ENCODE measurements around the gene TRPV6.

Gene TRPV6

GRCh38 chr7:142885311-142886230 is at the start of gene TRPV6:
Gene TRPV6 (minus strand): TSS chr7:142885745.
- H3K4me3 ChIP-seq (ENCODE audit: low read length) = no peak within 1 kb of the TSS
- no peak for TF ChIP-seq ZNF274 (IDR thresholded peaks at IDR 0.05; ENCODE audit: low read depth, low read length)

DNA sequence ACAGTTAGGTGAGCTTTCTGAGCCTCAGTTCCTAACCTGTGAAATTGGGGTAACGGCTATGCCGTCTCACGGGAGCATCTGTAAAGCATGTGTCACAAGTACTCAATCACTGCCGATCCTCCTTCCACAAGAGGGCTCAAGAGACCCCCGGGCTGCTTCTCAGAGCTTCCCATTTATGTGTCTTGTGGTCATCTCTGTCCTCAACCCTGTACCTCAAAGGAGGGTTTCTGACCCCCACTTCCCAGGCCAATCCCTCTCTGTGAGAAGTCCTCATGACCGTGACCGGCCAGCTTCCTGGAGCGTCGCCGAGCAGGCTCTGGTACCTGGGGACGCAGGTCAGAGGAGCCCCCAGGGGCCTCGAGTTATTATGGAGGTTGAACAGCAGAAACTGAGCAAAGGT is 48.5 kb upstream of the TRPV6 start:
- no peak for TF ChIP-seq ZNF274 (IDR thresholded peaks at IDR 0.05; ENCODE audit: low read depth, low read length)

DNA sequence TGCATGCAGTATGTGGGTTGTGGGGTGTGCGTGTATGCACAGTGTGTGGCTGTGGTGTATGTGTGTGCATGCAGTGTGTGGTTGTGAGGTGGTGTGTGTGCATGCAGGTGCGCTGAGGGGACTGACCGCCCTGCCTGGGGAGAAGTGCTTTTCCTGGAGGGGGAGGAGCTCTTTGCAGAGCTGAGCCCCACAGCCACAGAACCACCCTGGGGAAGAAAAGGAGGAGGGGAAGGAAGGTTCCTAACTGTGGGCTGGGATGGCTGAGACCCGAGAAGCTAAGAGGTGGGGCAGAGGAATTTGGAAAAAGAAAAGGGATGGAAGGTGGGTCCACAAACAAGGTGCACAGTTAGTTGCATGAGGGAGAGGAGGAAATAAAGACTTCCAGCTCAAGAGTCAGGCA is 48.1 kb upstream of the TRPV6 start, which contains the start of gene TRPV5:
Gene TRPV5 (minus strand): TSS at position 123 of the 400 bp plus-strand sequence. CDS start 287 bp downstream, outside the sequence.
- H3K4me3 ChIP-seq (ENCODE audit: low read length) = no peak within 1 kb of the TSS
- no peak for TF ChIP-seq ZNF274 (IDR thresholded peaks at IDR 0.05; ENCODE audit: low read depth, low read length)

More for the DNA sequence above, 48.5 kb upstream of the TRPV6 start:
- no peak overlapping the region for H3K4me3 ChIP-seq (ENCODE audit: low read length)

DNA sequence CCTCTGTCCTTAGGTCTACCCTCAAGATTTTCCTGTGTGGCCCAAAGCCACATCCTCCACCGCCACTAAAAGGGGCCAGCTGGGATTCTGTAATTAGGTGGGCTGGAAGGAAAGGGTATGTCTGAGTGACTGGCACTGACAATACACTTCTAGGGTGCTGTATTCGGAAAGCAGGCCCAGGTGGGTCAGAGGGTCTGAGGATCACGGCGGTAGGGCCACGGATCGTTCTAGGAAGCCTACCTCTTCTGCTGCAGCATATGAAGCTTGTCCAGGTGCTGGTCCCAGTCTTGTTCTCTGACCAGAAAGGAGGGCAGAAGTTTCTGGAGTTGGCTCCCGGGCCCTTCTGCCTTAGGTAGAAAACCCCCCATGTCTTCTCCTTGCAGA is 47.5 kb upstream of the TRPV6 start:
- no peak overlapping the region for H3K4me3 ChIP-seq (ENCODE audit: low read length)
- TF ChIP-seq ZNF274 (IDR thresholded peaks at IDR 0.05; ENCODE audit: low read depth, low read length) = no peak

DNA sequence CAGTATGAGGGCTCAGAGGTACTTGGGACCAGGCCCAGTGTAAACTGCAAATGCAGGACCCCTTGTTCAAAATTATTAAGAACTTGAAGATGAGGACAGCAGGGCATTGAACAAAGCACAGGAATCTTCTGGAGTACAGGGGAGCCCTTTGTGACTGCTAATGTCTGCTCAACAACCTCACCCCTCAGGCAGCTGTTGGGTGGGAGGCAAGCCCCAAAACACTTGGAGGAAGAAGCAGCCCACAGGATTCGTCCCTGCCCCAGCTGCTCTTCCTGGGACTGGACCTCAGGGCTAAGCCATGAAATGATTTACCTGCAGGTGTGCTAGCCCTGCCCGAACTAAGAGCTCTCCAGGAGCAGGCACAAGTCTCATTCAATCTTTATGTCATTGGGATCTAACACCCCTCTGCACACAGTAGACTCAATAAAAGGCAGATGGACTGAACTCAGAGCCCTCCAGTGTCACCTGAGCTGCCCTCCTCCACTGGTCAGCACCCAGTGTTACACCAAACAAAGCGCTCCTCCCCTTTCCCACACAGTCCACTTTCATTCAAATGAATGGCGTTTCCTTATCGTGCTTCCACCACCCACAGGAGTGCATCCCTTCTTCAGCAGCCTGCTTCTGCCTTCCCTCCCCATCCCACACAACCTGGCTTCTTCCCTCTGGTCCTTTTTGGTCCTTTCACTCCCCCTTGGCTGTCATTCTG is 47.0 kb upstream of the TRPV6 start:
- no peak for TF ChIP-seq ZNF274 (IDR thresholded peaks at IDR 0.05; ENCODE audit: low read depth, low read length)
- H3K4me3 ChIP-seq (ENCODE audit: low read length) = no peak overlapping the region

GRCh38 chr7:142930126-142930730 is 44.7 kb upstream of the TRPV6 start:
- TF ChIP-seq ZNF274 (IDR thresholded peaks at IDR 0.05; ENCODE audit: low read depth, low read length) = no peak
- H3K4me3 ChIP-seq (ENCODE audit: low read length) = no peak overlapping the region

GRCh38 chr7:142927949-142928348 is 42.4 kb upstream of the TRPV6 start:
- TF ChIP-seq ZNF274 (IDR thresholded peaks at IDR 0.05; ENCODE audit: low read depth, low read length) = no peak
- H3K4me3 ChIP-seq (ENCODE audit: low read length) = no peak overlapping the region

DNA sequence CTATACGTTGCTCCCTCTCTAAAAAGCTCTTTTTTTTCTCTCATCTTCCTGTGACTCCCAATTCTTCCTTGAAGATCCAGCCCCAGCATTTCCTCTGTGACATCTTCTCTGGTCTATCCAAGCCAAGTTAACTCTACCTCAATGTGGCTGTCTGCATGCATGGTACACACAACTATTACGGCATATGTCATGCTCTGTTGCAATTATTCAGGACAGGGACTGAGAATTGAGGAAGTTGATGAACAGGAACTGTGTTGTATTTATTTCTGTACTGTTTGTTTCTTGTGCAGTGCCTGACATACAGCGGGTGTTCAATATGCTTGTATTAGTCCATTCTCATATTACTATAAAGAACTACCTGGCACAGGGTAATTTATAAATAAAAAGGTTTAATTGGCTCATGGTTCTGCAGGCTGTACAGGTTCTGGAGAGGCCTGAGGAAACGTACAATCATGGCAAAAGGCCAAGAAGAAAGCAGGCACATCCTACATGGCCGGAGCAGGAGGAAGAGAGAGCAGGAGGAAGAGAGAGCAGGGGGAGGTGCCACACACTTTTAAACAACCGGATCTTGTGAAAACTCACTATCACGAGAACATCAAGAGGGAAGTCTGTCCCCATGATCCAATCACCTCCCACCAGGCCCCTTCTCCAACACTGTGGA is 41.7 kb upstream of the TRPV6 start:
- TF ChIP-seq ZNF274 (IDR thresholded peaks at IDR 0.05; ENCODE audit: low read depth, low read length) = no peak
- no peak overlapping the region for H3K4me3 ChIP-seq (ENCODE audit: low read length)

DNA sequence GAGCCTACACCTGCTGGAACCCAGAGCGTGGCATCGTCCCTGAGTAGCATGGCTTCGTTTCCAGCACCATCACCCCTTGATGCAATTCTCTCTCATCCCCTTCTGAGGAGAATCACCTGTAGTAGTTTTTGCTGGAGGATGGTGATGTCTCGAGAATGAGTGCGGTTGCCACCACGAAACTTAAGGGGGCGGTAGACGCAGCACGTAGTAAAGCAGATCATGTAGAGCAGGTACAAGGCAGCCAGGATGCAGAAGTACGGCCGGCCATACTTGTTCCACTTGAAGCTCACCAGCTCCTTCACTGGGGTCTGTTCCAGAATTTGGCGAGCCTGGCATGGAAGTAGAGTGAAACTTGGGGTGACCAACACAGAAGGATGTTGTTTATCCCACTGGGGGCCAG is 39.9 kb upstream of the TRPV6 start:
- TF ChIP-seq ZNF274 (IDR thresholded peaks at IDR 0.05; ENCODE audit: low read depth, low read length) = no peak
- H3K4me3 ChIP-seq (ENCODE audit: low read length) = no peak overlapping the region

- TF ChIP-seq ZNF274 (IDR thresholded peaks at IDR 0.05; ENCODE audit: low read depth, low read length) = no peak
- no peak overlapping the region for H3K4me3 ChIP-seq (ENCODE audit: low read length)
These were observed 37.8 kb upstream of the TRPV6 start for GRCh38 chr7:142923391-142923790.

GRCh38 chr7:142919656-142920055 is 34.1 kb upstream of the TRPV6 start:
- no peak overlapping the region for H3K4me3 ChIP-seq (ENCODE audit: low read length)
- TF ChIP-seq ZNF274 (IDR thresholded peaks at IDR 0.05; ENCODE audit: low read depth, low read length) = no peak

DNA sequence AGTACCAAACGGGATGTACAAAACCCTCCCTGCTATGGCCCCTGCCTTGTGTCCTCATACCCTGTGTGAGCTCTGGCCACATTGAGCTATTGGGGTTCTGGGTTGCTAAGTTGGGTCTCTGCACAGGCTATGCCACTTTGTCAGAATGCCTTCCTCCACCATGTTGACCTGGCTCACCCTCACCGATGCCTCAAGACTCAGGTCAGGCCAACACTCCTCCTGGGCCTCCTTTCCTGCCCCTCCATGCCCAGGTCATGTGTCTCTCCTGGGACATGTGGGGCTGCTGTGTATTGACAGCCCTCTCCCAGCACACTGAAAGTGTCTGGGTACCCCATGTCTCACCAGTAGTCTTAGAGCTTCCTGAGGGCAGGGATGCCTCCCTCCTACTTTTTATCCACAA is 33.4 kb upstream of the TRPV6 start:
- no peak for TF ChIP-seq ZNF274 (IDR thresholded peaks at IDR 0.05; ENCODE audit: low read depth, low read length)
- no peak overlapping the region for H3K4me3 ChIP-seq (ENCODE audit: low read length)

DNA sequence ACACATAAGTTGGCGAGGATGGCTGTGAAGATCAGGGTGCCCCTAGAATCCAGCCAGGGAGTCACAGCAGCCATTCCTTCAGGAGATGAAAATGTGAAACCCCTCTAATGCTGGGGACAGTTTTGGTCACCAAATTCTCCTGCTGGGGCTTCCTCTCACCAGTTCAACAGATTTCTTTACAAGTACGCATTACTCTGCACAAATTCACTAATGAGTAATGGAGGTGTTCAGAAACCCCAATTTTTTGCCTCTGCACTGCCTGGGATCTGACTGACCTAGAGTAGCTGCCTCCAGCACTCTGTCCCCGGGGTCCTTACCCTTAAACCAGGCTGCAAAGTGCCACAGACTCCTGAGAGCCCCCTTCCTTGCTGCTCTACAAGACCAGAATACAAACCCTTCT is 31.9 kb upstream of the TRPV6 start:
- no peak for TF ChIP-seq ZNF274 (IDR thresholded peaks at IDR 0.05; ENCODE audit: low read depth, low read length)
- no peak overlapping the region for H3K4me3 ChIP-seq (ENCODE audit: low read length)

DNA sequence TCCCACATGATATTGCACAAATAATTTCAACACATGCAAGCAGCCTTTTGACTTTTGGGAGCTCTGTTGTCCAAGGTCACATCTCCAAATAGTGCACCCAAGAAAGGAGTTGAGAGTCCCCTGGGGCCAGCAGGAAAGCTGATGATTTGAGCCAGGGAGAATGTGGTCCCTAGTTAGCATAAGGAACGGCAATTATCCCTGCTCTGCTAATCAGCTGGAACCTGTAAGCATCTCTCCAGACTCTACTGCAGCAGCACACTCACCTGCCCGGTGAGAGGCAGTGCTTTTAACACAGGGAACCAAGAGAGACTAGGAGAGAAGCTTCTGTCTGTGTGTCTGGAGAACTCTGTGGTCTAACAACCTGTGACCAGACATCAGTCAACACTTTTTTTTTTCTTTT is 31.0 kb upstream of the TRPV6 start:
- no peak overlapping the region for H3K4me3 ChIP-seq (ENCODE audit: low read length)
- TF ChIP-seq ZNF274 (IDR thresholded peaks at IDR 0.05; ENCODE audit: low read depth, low read length) = no peak

Measured in GM08714 (cell line).